Osteoblast (primary cell): ENCODE data around the gene FRAS1. TPM values are rescaled to one million over a fixed set of nuclear protein-coding genes. Genes with fewer than 3 reads are reported as not detected.

Experiments used
- DNase-seq: peaks from one replicate; pipeline ENCODE4 v3.0.0; 2011; ENCODE audit warnings: low spot score, mixed read lengths; ENCODE audit not compliant: insufficient read length; ENCODE audit errors: missing footprints
- H2AFZ ChIP-seq: 2 replicates; pipeline ENCODE4 v1.6.0; 2011; ENCODE audit warnings: mild to moderate bottlenecking, low read length
- H3K27ac ChIP-seq: 2 replicates; pipeline ENCODE4 v1.5.1; 2011; ENCODE audit warnings: mild to moderate bottlenecking, low read depth, low read length, moderate library complexity
- H3K27me3 ChIP-seq: 2 replicates; pipeline ENCODE4 v1.6.0; 2012; ENCODE audit warnings: mild to moderate bottlenecking, control low read depth, inconsistent platforms, low read length, moderate library complexity; ENCODE audit not compliant: insufficient read depth
- H3K36me3 ChIP-seq: 2 replicates; pipeline ENCODE4 v1.5.1; 2011; ENCODE audit warnings: mild to moderate bottlenecking, low read length, control low read depth, moderate library complexity; ENCODE audit not compliant: insufficient read depth
- H3K4me1 ChIP-seq: 2 replicates; pipeline ENCODE4 v1.5.1; 2011; ENCODE audit warnings: mild to moderate bottlenecking, low read length, control low read depth, moderate library complexity; ENCODE audit not compliant: insufficient read depth
- H3K4me2 ChIP-seq: 2 replicates; pipeline ENCODE4 v1.6.0; 2011; ENCODE audit warnings: mild to moderate bottlenecking, low read length; ENCODE audit not compliant: insufficient read depth
- H3K4me3 ChIP-seq: fragments of 200-600 bp; sonication (generic); 3 replicates; pipeline ENCODE4 v1.5.1; 2012; ENCODE audit warnings: mild to moderate bottlenecking, low read length, inconsistent platforms; ENCODE audit not compliant: insufficient read depth
- H3K79me2 ChIP-seq: 2 replicates; pipeline ENCODE4 v1.6.0; 2012; ENCODE audit warnings: mild to moderate bottlenecking, low read length, control low read depth, inconsistent platforms; ENCODE audit not compliant: insufficient read depth
- H3K9me3 ChIP-seq: 2 replicates; pipeline ENCODE4 v1.5.1; 2011; ENCODE audit warnings: low read depth, low read length, control low read depth
- H4K20me1 ChIP-seq: 2 replicates; pipeline ENCODE4 v1.6.0; 2012; ENCODE audit warnings: mild to moderate bottlenecking, low read length, control low read depth; ENCODE audit not compliant: insufficient read depth
- CTCF ChIP-seq: IDR thresholded peaks from 2 replicates; pipeline ENCODE4 v1.5.1; 2011; ENCODE audit warnings: mild to moderate bottlenecking, low read depth, low read length, moderate library complexity; ENCODE audit errors: extremely low read depth
- total RNA-seq: library from RNA; depleted of rRNA; stranded (reverse); fragments of >200 nt; gene quantifications from 2 replicates; pipeline ENCODE4 v1.2.3, GENCODE V29; 2012

Gene FRAS1
- total RNA-seq, 1 donor = 5.1 TPM

- no peaks in the 10 kb centered on the region for H3K79me2 ChIP-seq
- peak overlapping the region; percentile 79 for H3K4me2 ChIP-seq
- no peaks in the 10 kb centered on the region for H4K20me1 ChIP-seq
- TF ChIP-seq CTCF = no peak
- peaks cover 36% of the 10 kb centered on the region for H3K4me1 ChIP-seq
- no peaks in the 10 kb centered on the region for H3K36me3 ChIP-seq
- no peak for DNase-seq
- no peak overlapping the region for H2AFZ ChIP-seq
- H3K9me3 ChIP-seq = no peaks in the 10 kb centered on the region
- peak overlapping the region; percentile 73 for H3K27ac ChIP-seq
- no peaks in the 10 kb centered on the region for H3K27me3 ChIP-seq
- H3K4me3 ChIP-seq = peak overlapping the region; percentile 42
Observed at GRCh38 chr4:78293348-78293747, 236.2 kb downstream of the FRAS1 start.

GRCh38 chr4:78293821-78294301 lies 236.7 kb downstream of the FRAS1 start:
- no peaks in the 10 kb centered on the region for H3K9me3 ChIP-seq
- peak overlapping the region; percentile 79 for H3K4me2 ChIP-seq
- peak overlapping the region; percentile 73 for H3K27ac ChIP-seq
- peak; percentile 21 for TF ChIP-seq CTCF
- no peaks in the 10 kb centered on the region for H4K20me1 ChIP-seq
- no peaks in the 10 kb centered on the region for H3K36me3 ChIP-seq
- no peak for DNase-seq
- H3K4me3 ChIP-seq = peak overlapping the region; percentile 42
- peak overlapping the region; percentile 79 for H2AFZ ChIP-seq
- peaks cover 37% of the 10 kb centered on the region for H3K4me1 ChIP-seq
- H3K27me3 ChIP-seq = no peaks in the 10 kb centered on the region
- H3K79me2 ChIP-seq = no peaks in the 10 kb centered on the region

GRCh38 chr4:78296261-78296660 lies 239.1 kb downstream of the FRAS1 start:
- Histone ChIP-seq H3K36me3 (no peaks in the 10 kb centered on the region), H3K9me3 (no peaks in the 10 kb centered on the region), H3K4me3 (no peak overlapping the region), H3K4me1 (peaks cover 46% of the 10 kb centered on the region), H3K4me2 (no peak overlapping the region), H3K27ac (no peak overlapping the region), H4K20me1 (no peaks in the 10 kb centered on the region), H2AFZ (no peak overlapping the region), H3K27me3 (no peaks in the 10 kb centered on the region), H3K79me2 (no peaks in the 10 kb centered on the region)
- TF ChIP-seq CTCF = no peak
- no peak for DNase-seq

GRCh38 chr4:78297116-78297800 lies 240.1 kb downstream of the FRAS1 start:
- no peak for TF ChIP-seq CTCF
- Histone ChIP-seq H3K9me3 (no peaks in the 10 kb centered on the region), H3K27ac (no peak overlapping the region), H3K4me2 (peak overlapping the region; percentile 33), H2AFZ (no peak overlapping the region), H3K27me3 (no peaks in the 10 kb centered on the region), H3K36me3 (no peaks in the 10 kb centered on the region), H3K4me3 (no peak overlapping the region), H3K79me2 (no peaks in the 10 kb centered on the region), H3K4me1 (peaks cover 46% of the 10 kb centered on the region), H4K20me1 (no peaks in the 10 kb centered on the region)
- no peak for DNase-seq
